Cardiac fibroblast (primary cell): Measurements from ENCODE around the gene MACF1.

Experiments used
- DNase-seq, 2 donors: peaks; one replicate each; pipeline versions ENCODE4 v3.0.0 to v3.0.0-alpha.2; 2010; ENCODE audit warnings: low read depth in 2 of 2
- H3K4me3 ChIP-seq, 2 donors: replicated peaks in 1 of 2; 1 replicate in 1 of 2; 2 replicates in 1 of 2; pipeline ENCODE4 v1.5.1; 2011; ENCODE audit warnings: low read depth in 2 of 2, low read length in 2 of 2, mild to moderate bottlenecking in 2 of 2, moderate library complexity in 1 of 2
- TF ChIP-seq, protein P1 (sequence below): IDR thresholded peaks from one replicate; pipeline ENCODE4 v1.5.1; 2011; ENCODE audit warnings: low read depth, mild to moderate bottlenecking, low read length, inconsistent platforms

Gene MACF1

DNA sequence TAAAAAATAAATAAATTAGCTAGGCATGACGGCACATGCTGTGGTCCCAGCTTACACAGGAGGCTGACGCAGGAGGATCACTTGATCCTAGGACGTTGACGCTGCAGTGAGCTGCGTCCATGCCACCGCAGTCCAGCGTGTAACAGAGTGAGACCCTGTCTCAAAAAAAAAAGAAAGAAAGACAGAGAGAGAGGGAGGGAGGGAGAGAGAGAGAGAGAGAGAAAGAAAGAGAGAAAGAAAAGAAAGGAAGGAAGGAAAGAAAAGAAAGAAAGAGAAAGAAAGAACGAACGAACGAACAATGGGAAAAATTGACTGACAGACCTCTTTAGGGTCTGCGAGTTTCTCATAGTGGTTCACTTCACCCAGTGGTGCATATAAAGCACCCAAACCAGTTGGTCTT, 189.2 kb downstream of the MACF1 start:
- H3K4me3 ChIP-seq, result no peak overlapping the region
- TF ChIP-seq, protein P1, sequence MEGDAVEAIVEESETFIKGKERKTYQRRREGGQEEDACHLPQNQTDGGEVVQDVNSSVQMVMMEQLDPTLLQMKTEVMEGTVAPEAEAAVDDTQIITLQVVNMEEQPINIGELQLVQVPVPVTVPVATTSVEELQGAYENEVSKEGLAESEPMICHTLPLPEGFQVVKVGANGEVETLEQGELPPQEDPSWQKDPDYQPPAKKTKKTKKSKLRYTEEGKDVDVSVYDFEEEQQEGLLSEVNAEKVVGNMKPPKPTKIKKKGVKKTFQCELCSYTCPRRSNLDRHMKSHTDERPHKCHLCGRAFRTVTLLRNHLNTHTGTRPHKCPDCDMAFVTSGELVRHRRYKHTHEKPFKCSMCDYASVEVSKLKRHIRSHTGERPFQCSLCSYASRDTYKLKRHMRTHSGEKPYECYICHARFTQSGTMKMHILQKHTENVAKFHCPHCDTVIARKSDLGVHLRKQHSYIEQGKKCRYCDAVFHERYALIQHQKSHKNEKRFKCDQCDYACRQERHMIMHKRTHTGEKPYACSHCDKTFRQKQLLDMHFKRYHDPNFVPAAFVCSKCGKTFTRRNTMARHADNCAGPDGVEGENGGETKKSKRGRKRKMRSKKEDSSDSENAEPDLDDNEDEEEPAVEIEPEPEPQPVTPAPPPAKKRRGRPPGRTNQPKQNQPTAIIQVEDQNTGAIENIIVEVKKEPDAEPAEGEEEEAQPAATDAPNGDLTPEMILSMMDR, result no peak
- DNase-seq, result no peak

DNA sequence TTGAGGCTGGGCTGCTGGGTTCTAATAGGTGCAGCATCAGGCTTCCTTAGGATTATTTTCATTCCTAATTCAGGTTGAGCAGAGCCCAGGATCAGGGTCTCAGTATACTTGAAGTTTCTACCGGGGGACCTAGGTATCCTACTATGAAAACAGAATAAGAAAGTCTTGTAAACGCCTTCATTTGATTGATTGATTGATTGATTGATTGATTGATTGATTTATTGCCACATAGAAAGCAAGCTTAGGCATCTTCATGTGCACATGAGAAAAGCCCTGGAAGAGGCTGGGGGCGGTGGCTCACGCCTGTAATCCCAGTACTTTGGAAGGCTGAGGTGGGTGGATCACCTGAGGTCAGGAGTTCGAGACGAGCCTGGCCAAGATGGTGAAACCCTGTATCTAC, 189.6 kb downstream of the MACF1 start:
- no peak for DNase-seq
- no peak overlapping the region for H3K4me3 ChIP-seq
- TF ChIP-seq, protein P1, result no peak

DNA sequence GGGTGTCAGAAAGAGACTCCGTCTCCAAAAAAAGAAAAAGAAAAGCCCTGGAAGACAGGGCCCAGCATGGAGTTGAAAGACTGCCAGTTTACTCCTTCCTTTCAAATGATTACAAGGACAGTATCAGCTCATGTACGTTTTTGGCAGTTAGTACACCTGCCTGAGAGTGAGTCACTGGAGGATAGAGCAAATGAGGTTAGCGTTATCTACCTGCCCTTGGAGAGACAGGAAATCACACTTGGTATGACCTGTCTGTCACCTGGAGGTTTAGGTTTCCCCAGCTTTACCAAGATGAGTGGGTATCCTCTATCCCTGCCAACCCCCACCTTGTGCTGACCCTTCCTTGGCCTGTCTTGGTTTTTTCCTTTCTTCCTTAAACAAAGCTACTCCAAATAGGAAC, 190.1 kb downstream of the MACF1 start:
- DNase-seq, result no peak
- TF ChIP-seq, protein P1, result no peak
- no peak overlapping the region for H3K4me3 ChIP-seq

DNA sequence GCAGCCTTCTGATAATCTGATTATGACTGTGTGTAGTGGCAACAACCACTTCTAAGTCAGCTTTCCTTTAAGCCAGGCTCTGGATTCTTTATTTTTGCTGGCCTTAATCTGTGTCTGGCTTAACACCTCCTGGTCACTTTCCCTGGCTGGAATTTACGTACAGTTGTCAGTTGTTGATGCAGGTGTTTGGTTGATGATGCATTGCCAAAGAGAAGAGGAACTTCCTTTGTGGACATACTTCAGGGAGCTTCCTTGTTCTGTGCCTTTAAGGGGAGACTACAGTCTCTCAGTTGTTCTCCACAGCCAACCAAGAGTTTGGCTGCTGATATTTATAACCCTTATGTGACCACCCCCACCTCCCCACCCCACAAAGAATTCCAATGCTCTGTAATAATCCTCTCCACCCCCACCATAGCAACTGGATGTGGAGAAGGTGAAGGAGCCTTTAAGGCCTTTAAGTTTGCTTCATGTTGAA, 190.9 kb downstream of the MACF1 start:
- H3K4me3 ChIP-seq, result no peak overlapping the region
- TF ChIP-seq, protein P1, result no peak
- peak; percentile 78 to 85 for DNase-seq

DNA sequence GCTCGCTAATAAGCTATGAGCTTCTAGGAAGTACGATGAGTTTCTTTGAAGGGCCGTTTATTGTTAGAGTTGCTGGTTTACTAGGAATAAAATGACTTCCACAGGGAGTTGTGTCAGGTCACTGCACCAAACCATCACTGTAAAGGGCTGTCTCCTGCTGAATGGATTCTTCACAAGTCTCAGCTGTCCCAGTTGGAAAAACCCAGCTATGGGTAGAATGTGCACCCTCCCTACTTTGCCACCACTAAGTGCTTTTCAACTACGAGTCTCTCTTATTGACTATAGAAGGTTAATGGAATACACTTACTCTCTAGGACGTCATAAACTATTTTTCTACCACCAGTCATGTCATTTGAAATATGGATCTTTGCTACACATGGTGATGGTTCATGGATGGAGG, 192.2 kb downstream of the MACF1 start:
- no peak overlapping the region for H3K4me3 ChIP-seq
- no peak for DNase-seq
- TF ChIP-seq, protein P1, result no peak

DNA sequence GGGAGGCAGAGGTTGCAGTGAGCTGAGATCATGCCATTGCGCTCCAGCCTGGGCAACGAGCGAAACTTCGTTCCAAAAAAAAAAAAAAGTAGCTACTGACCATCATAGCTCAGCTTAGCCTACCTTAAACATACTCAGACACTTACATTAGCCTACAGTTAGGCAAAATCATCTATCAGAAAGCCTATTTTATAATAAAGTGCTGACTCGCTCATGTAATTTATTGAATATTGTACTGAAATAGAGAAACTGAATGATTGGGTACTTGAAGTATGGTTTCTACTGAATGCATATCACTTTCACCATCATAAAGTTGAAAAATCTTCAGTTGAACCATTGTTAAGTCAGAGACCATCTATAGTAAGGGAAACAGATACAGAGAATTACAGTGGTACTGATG, 193.0 kb downstream of the MACF1 start:
- DNase-seq, result no peak
- TF ChIP-seq, protein P1, result no peak
- H3K4me3 ChIP-seq, result no peak overlapping the region
